NCI-H82 treated with DMSO at 0.1 percent for 48 hours (cell line): ENCODE results near the gene FIGN.

Experiments
- DNase-seq: peaks from one replicate; lab custom pipeline; 2025; ENCODE audit not compliant: unreplicated experiment; lab: John Stamatoyannopoulos, UW

FIGN gene

DNA sequence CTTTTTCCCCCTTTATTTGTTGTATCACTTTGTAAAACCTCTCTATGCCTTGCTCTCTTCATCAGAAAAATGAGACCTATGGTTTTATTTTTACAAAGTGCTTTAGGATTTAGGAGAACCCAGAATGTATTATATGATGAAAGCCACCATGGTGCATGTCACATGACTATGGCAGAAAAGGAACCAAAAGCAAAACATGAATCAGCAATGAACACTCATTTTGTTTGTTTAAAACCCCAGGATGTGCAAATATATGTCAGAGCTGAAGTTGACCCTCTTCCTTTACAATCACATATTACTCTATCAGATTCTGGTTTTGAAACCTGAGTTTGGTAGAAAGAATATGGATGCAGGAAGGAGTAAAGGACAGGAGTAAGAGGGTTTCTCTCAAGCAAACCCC lies 70.0 kb downstream of the FIGN start:
- DNase-seq: no peak

DNA sequence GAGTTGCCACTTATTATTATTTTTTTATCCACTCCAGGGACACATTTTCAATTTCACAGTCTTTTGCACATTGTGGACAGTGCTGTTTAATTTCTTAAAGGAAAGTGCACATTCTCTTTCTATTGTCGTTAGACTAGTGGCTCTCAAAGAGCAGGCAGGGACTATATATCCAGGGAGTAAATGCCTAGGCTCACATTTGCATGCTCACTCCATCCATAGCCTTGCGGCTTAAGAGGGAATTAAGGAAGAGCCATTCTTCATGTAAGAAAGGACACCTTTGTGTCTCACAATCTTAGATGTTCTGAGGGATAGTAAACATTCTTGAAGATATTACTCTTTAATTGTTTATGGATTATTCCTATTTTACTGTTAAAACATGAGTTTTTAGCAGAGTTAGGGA lies 70.8 kb downstream of the FIGN start:
- no peak for DNase-seq

DNA sequence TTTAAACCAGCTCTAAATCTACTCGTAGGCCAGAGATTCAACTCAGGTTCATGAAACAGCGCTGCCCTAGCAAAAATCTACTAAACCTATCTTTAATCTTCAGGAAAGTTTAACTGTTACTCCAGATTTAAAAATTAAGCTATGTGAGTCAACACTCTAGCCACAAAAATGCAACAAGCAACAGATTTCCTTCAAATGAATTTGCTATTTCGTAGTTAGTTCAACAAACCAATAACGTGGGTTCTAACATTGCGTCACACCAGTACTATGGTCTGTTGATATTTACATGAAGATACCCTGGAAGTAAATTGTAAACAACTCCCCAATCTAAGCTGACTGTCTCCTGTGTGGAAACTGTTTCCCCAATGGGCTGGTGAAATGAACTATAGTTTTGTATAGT lies 71.2 kb downstream of the FIGN start:
- no peak for DNase-seq

DNA sequence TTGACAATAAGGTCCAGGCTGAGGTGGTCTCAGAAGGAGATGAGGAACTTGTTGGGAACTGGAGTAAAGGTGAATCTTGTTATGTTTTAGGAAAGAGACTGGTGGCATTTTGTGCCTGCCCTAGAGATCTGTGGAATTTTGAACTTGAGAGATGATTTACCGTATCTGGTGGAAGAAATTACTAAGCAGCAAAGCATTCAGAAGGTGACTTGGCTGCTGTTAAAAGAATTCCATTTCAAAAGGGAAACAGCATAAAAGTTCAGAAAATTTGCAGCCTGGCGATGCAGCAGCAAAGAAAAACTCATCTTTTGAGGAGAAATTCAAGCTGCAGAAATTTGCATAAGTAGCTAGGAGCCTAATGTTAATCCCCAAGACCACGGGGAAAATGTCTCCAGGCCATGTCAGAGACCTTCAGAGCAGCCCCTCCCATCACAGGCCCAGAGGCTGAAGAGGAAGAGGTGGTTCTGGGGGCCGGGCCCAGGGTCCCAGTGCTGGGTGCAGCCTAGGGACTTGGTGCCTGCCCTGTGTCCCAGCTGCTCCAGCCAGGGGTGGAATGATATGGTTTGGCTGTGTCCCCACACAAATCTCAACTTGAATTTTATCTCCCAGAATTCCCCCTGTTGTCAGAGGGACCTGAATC lies 73.5 kb downstream of the FIGN start:
- no peak for DNase-seq

DNA sequence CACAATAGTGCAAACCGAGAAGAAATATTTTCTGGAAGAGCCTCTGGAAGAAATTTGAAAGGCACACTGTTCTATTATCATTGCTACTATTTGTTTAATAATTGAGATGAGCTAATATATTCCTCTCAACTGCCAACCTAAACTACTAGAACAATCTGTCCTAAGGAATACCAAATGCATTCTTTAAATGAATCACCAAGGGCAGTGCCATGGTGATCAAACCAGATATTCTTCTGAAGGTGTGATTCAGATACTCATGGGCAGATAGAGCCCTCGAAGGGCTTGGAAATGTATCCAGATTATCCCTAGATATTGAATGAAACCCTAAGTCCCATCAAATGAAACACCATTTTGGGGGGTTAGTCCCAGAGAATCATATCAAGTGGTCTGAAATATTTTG lies 76.6 kb downstream of the FIGN start:
- no peak for DNase-seq

DNA sequence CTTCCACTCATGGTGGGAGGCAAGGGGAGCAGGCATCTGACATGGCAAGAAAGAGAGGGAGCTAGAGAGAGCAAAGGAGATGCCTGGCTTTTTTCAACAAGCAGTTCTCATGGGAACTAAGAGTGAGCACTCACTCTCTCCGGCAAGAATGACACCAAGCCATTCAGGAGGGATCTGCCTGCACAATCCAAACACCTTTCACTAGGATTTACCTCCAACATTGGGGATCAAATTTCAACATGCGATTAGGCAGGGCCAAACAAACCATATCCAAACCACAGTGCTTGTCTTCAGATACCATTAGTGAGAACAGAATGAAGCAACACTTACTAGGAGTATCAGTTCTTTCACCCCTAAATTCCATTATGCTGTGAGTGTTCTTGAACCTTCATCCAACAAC lies 77.3 kb downstream of the FIGN start:
- DNase-seq: no peak

DNA sequence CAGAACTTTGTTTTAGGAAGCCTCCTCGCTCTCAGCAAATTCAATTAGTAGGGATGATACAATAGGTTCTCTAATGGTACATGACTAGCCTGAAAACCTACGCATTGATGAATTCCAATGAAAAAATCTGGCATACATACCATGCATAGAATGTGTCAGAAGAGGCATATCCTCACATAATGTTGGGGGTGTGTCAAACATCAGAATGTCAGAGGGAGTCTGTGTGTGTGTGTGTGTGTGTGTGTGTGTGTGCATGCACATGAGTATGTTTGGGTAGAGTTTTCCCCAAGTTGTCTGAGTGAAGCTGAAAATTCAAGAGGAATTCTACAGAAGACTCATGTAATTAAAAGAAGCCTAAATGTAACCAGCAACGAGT lies 78.5 kb downstream of the FIGN start:
- DNase-seq: no peak

DNA sequence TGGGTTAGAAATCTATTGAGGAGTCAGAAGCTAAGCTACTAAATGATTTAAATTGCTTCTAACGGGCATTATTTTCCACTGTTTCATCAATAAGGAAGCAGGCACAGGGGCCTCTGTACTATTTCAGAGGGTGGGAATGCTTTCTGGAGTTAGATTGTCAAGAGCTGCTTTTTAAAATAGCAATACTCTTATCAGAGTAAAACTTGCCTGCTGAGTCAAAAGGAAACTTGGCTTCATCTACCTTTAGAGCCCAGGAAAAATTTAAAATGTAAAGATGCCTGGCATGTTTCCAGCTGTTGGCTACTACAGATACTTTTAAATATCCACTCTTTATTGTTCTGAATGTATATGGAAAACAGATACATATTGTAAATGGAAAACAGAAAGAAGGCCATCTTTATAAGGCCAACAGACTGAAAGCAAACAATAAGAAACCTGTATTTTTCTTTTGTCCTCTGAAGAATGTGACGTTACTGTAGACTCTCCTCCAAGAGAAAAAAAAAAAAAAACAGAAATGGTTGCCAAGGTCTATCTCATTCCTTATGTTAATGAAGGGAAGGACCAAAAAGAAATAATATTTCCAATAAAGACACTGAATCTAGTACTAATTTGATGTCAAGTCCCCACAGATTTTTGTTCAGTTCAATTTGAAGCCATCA lies 79.1 kb downstream of the FIGN start:
- no peak for DNase-seq

DNA sequence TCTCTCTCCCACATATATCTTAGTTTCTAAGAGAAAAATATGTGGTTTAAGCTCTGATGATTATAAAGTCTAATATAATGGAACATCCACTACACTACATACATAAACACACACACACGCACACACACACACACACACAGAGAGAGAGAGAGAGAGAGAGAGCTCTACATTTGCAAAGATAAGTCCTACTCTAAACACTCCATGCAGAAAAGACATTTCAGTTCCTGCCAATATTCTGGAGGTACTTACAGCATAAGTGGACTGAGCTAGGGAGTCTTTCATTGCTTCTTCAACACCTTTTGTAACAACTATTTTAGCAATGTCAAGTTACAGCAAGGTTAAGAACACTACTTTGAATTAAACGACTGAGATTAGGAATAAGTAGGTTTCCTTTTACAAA lies 80.1 kb downstream of the FIGN start:
- DNase-seq: no peak

DNA sequence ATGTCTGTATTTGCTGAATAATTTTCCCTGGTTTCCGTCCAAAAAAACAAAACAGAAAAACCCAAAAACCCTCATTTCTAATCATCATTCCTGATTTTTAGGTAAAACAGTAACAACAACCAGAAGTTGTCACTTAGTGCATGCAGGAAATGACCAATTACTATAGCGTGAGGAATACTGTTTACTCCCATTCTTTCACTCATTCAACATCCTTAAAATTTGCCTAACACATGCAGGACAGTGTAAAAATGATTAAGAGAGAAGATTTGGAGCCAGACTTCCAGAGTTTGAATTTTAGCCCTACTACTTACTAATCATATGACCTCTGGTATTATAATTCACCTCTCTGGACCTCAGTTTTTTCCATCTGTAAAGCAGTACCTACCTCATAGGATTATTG lies 83.1 kb downstream of the FIGN start:
- no peak for DNase-seq

DNA sequence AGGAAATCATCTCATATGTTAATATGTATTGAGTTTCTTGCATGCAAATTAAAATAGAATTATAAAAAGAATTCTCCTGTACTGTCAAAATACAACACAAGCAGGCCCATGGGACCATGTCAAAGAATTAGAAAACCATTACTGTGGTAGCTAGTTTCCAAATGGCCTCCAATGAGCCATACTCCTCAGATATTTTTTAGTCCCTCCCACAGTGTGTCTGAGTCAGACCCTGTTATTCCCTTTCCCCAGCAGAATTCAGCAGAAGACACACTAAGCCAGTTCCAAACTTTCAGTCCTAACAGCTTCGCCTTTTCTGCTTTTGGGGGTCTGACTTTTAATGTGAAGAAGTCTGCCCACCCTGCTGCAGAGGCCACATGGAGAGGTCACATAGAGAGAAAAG lies 86.7 kb downstream of the FIGN start:
- no peak for DNase-seq

DNA sequence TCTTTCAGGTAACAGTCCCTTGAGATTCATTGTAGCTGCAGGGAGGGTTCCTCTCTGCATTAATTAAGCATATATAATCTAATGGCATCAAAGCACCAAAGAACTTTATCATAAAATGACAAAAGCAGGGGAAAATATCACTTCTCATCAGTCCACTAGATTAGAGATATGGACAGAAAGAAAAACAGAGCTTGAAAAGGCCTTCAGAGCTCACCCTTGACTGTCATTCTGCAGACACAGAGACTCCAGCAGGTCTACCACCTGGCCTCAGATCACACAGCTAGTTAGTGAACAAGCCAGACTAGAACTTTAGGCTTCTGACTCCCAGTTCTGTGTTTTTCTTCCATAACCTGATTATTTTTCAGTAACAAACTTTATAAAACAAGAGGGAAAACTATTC lies 88.5 kb downstream of the FIGN start:
- DNase-seq: no peak

DNA sequence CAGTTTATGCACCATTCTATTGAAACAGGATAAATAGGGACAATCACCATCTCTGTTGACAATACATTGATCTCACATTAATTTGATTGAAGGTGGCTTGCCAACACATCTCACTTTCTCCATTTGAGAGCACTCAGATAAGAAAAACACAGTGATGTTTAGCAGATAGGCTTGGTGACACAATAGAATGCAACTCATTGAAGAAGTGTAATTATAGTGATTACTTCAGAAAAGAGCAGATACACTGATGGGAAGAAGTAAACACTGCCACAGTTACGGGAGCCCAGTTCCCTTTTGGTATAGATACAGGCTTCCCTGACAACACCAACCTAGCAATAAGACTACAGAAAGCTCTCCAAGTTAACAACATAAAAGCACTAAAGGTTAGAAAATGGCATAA lies 89.1 kb downstream of the FIGN start:
- no peak for DNase-seq

DNA sequence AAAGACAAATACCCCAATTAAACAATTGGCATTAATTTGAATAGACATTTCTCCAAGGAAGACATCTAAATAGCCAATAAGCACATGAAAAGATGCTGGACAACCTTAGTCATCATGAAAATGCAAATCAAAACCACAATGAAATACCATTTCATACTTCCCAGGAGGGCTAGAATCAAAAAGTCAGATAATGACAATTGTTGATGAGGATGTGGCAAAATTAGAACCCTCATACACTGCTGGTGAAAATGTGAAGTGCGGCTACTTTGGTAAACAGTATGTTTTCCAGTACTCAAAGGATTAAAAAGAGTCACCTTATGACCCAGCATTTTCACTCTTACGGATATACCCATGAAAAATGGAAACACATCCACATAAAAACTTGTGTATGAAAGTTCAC lies 91.6 kb downstream of the FIGN start:
- no peak for DNase-seq

DNA sequence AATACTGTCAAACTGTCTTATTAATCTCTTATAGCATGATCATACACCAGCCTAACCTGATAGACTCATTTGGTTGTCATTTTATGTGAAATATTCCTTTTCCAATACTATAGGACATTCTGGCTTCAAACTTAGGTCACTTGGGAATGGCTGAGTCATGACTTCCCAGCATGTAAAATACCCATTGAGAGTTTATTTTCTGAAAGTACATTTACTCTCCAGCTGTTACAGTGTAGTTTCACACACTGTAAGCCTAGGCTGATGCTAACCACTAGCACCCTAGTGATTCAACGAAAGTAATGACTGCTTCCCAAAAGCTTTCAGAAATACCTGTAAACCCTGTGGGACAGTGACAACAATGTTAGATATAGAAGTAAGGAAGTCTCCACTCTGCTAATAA lies 93.8 kb downstream of the FIGN start:
- no peak for DNase-seq

DNA sequence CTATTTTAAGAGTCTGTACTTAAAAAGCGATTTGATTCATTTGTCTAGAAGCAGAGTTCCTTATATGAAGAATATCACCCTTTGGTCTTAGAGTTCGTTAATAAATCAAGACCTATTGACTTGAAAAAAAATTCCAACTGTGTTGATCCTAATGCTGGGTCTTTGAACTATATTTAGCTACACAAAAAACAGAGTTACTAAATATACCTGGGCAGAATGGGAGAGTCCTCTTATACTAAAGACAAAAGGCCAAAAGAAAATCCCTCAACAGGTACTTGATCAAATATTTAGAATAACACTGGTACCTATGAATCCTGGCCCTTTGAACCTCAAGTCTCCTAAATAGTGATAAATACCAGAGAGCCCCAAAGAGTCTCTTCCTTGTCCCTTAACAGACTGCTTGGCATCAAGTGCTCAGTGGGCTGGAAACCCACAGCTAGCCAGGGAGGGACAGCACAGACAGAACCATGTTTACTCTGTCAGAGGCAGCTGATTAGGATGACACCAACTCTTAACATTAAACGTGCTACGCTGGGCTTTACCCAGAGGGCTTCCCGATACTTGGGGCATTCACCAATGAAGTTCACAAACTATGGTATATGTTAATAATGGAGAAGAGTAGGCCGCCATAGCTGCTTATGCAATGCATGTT lies 95.1 kb downstream of the FIGN start:
- DNase-seq: no peak

DNA sequence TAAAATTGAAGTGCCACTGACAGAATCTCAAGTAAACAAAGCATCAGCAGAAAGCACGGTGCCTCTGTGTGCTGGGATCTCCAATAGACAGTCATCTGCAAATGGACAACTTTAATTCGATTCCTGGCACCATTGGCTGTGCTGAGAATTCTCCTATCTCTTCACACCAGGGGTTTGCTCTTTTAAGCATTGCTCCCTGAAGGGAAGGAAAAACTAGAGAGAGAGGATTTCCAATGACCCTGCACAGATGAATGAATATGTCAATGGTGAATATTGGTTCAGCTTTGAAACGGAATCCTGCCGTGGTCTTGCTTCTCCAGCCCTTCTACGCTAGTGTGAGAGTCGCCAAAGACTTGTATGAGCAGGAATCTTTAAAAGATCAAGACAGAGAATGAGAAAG lies 97.9 kb downstream of the FIGN start:
- DNase-seq: peak; percentile 76

DNA sequence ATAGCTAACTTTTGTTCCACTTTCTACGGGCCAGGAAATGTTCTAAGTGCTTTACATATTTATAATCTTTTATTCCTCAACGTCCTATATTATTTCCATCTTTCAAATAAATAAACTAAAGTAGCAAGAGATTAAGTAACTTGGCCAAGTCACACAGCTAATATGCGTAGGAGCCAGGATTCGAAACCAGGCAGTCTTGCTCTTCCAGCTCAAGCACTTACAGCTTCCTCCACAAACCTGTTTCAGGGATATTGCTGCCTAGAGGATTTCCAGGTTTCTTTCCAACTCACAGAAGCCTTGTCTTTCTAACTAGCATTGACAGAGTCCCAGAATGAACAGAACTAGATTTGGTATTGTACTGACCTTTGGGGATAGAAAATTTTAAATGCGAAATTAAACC lies 102.5 kb downstream of the FIGN start:
- DNase-seq: no peak

DNA sequence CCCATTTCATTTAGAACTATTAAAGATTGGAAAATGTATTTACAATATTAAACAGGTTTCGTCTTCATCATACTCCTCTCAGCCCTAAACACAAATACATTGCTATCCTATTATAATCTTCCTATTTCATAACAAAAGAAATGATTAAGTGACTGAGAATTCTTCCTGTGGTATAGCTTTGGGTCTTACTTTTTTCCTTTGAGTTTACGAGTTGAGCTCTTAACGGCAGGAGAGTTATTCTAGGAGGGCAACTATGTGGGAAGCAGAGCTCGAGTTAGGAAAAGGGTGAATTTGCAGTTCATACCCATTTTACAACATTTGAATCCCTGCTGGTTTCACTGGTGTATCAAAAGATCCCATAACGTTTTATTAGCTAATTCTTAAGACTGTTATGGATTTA lies 105.0 kb downstream of the FIGN start:
- no peak for DNase-seq

DNA sequence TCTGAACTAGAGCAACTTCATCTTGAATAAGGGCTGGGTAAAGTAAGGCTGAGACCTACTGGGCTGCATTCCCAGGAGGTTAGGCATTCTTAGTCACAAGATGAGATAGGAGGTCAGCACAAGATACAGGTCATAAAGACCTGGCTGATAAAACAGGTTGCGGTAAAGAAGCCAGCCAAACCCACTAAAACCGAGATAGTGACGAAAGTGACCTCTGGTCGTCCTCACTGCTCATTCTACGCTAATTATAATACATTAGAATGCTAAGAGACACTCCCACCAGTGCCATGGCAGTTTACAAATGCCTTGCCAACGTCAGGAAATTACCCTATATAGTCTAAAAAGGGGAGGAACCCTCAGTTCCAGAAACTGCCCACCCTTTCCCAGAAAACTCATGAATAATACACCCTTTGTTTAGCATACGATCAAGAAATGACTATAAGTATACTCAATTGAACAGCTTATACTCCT lies 109.1 kb downstream of the FIGN start:
- no peak for DNase-seq

DNA sequence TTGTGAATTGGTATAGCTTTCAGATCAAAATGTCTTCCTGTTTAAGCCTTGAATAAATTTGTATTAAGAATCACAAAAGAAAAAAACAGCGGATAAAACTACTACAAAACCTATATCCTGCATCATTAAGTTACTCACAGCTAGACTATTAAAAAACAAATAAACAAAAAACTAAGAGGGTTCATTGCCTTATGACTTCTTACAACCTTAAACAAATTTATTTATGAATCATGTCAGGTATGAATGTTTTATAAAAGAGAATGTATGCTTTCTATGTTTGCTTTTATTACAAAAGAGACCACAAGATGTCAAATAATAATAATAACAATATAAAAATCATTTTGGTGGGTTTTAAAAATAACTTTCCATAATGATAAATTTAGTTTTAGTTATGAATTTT lies 109.6 kb downstream of the FIGN start:
- DNase-seq: no peak

DNA sequence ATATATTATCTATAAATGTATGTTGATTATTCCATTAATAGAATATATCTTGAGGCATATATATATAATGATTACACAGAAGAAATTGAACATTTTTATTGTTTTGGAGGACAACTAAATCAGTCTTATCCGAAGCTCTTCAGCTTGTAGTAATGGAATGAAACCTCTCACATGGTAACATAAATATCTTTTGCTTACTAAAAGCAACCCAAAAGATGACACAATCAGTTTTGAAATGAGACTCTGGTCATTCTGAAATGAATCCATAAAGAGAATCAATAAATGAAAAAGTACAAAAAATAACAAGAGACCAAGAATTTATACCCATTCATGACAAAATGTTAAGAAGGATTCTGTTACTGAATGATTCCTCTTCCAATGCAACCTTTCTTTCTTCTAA lies 110.2 kb downstream of the FIGN start:
- no peak for DNase-seq
